RWPE1 (cell line): ENCODE measurements around the gene CCDC30.

Experiments used
- CTCF ChIA-PET: fragments of 350-600 bp; sonication (Branson Sonifier 250); formaldehyde crosslinking; extraction: SDS; loops from one replicate; lab custom pipeline; 2021; lab: Yijun Ruan, JAX
- POLR2A ChIA-PET: fragments of 400-600 bp; formaldehyde crosslinking; extraction: SDS; loops from one replicate; lab custom pipeline; 2020; ENCODE audit warnings: antibody characterized with exemption; ENCODE audit not compliant: low non-redundant PET; lab: Yijun Ruan, JAX
- DNase-seq: peaks from one replicate; pipeline ENCODE4 v3.0.0; 2012; ENCODE audit warnings: low spot score
- H3K27ac ChIP-seq: fragments of 450-650 bp; 2 replicates; pipeline ENCODE4 v1.5.1; 2017
- TF ChIP-seq, protein P1 (sequence below): fragments of 450-650 bp; conservative IDR thresholded peaks from 2 replicates; pipeline ENCODE4 v1.5.1; 2017; ENCODE audit warnings: low read depth, mild to moderate bottlenecking

The CCDC30 gene

DNA sequence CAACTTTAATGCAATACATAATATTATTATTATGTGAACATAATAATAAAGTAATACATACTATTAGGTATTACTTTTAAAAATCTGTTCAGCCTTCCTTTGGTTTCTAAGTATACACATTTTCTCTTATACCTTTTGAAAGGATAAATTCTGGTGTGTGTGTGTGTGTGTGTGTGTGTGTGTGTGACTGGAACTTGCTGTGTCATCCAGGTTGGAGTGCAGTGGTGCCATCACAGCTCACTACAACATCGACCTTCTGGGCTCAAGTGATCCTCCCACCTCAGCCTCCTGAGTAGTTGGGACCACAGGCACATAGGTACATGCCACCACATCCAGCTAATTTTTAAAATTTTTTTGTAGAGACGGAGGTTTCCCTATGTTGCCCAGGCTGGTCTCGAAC lies 88.5 kb downstream of the CCDC30 start:
- no peak overlapping the region for H3K27ac ChIP-seq
- CTCF ChIA-PET: interaction anchor here (0.6 kb wide), 1 partner anchor 117 kb away, joined by 3 read pairs; no protein-coding TSS in a partner anchor
- DNase-seq: no peak
- POLR2A ChIA-PET: no interaction called here
- TF ChIP-seq, protein P1, sequence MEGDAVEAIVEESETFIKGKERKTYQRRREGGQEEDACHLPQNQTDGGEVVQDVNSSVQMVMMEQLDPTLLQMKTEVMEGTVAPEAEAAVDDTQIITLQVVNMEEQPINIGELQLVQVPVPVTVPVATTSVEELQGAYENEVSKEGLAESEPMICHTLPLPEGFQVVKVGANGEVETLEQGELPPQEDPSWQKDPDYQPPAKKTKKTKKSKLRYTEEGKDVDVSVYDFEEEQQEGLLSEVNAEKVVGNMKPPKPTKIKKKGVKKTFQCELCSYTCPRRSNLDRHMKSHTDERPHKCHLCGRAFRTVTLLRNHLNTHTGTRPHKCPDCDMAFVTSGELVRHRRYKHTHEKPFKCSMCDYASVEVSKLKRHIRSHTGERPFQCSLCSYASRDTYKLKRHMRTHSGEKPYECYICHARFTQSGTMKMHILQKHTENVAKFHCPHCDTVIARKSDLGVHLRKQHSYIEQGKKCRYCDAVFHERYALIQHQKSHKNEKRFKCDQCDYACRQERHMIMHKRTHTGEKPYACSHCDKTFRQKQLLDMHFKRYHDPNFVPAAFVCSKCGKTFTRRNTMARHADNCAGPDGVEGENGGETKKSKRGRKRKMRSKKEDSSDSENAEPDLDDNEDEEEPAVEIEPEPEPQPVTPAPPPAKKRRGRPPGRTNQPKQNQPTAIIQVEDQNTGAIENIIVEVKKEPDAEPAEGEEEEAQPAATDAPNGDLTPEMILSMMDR: no peak

DNA sequence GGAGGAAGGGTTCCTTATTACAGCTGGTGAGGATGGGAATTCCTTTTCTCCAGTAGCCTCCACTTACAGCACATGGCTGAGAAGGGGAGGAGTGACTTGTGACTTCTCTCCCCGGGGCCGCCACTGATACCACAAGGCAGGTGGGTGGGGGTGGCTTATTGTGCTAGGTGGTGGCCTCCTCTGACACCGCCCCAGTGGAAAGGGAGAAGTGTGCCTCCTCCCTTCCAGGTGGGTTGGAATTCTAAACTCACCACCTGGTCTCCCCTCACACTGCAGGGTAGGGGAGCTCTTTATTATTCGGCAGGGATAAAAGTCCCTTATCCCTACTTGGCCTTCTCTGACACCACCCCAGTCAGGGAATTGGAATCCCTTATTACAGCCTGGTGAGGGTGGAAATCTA lies 89.5 kb downstream of the CCDC30 start:
- DNase-seq: no peak
- no peak overlapping the region for H3K27ac ChIP-seq
- ChIA-PET POLR2A (no interaction called here), CTCF (interaction anchor here (1.0 kb wide), 1 partner anchor 10 kb away, joined by 3 read pairs; no protein-coding TSS in a partner anchor)
- TF ChIP-seq, protein P1: no peak

DNA sequence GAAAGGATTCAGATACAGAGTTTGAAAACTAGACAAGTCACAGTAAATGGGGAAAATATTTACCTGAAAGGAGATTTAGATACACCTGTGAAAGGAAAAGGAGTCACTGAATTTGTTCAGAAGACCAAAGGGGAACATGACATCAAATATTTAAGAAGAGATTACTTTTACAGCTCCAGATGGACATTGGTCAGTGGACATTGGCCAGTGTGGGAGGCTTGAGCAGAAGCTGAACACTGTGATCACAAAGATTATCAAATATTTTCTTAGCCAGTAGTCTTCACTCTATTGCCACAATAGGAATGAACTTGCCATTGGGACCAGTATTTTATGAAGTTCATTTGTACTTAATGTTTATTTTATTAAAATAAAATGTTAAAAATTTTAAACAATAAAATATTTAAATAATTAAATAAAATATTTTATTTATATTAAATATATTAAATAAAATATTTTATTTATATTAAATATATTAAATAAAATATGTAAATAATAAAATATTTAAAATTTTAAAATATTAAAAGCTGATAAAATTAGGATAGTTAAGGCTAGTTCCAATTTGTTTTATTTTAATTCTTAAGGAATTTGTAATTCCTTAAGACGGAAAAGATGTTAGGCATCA lies 94.3 kb downstream of the CCDC30 start:
- ChIA-PET POLR2A (no interaction called here), CTCF (no interaction called here)
- no peak overlapping the region for H3K27ac ChIP-seq
- TF ChIP-seq, protein P1: no peak
- no peak for DNase-seq

DNA sequence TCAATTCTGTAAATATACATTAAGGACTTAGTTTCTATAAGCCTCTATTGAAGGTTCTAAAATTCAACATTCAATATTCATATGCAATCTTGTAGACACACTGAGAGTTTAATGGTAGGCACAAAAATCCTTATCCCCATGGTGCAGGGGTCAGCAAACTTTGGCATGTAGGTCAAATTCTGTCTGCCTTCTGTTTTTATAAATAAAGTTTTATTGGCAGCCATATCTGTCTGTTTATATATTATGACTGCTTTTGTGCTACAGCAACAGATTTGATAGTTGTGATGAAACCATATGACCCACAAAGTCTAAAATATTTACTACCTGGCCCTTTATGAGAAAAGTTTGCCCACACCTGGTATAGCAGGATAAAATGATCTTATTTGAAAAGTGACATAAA lies 104.0 kb downstream of the CCDC30 start:
- no peak overlapping the region for H3K27ac ChIP-seq
- POLR2A ChIA-PET: no interaction called here
- TF ChIP-seq, protein P1: no peak
- no peak for DNase-seq
- CTCF ChIA-PET: no interaction called here

DNA sequence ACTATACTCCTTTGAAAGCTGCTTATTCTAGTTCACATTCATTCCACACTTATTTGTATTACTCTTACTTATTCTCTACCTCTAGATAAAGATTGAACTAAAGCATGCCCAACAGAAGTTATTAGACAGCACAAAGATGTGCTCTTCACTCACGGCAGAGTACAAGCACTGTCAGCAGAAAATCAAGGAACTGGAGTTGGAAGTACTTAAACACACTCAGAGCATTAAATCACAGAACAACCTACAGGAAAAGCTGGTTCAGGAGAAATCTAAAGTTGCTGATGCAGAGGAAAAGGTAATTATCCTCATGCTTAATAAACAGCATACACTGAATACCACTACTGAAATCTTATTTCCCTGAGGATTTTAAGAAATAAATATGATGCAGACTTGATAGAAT lies 113.8 kb downstream of the CCDC30 start:
- no peak overlapping the region for H3K27ac ChIP-seq
- TF ChIP-seq, protein P1: no peak
- no peak for DNase-seq
- POLR2A ChIA-PET: no interaction called here
- CTCF ChIA-PET: interaction anchor here (0.6 kb wide), 1 partner anchor 176 kb away, joined by 3 read pairs; no protein-coding TSS in a partner anchor

DNA sequence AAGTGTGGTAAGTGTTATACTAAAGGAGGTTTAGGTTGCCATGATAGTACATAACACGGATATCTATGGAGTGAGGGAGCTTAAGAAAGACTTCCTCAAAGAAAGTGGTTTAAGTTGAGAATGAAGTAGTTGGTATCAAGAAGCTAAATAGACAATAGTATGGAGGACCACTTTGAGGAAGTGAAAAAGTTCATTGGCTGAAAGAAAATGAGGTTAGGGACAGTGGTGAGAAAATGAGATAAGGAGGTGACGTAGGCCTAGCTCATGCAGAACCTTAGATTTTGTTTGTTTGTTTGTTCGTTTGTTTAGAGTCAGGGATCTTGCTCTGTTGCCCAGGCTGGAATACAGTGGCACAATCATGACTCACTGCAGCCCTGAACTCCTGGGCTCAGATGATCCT lies 122.9 kb downstream of the CCDC30 start:
- ChIA-PET CTCF (interaction anchor here (0.6 kb wide), 1 partner anchor 64 kb away, joined by 4 read pairs; no protein-coding TSS in a partner anchor), POLR2A (interaction anchor here (0.6 kb wide), 1 partner anchor 20 kb away, joined by 3 read pairs; no protein-coding TSS in a partner anchor)
- TF ChIP-seq, protein P1: no peak
- no peak overlapping the region for H3K27ac ChIP-seq
- DNase-seq: no peak
